Stimulated activated CD4-positive, alpha-beta T cell treated with anti-CD3 and anti-CD28 coated beads, TNF-alpha, amount 100 ng/mL, for 48 hours (primary cell): Measurements from ENCODE around the gene PKD1L1.

ENCODE experiments used
- DNase-seq, 3 donors: peaks; one replicate each; pipeline ENCODE4 v3.0.0-alpha.2; 2020; ENCODE audit warnings: low read depth in 3 of 3

The PKD1L1 gene

GRCh38 chr7:47737601-47738000 lies 210.7 kb downstream of the PKD1L1 start:
- no peak for DNase-seq

- DNase-seq: no peak
Measured at GRCh38 chr7:47735431-47736345, 212.6 kb downstream of the PKD1L1 start.

GRCh38 chr7:47734949-47735291 lies 213.3 kb downstream of the PKD1L1 start:
- no peak for DNase-seq

GRCh38 chr7:47734287-47734948 lies 213.8 kb downstream of the PKD1L1 start:
- no peak for DNase-seq

- no peak for DNase-seq
Measured at GRCh38 chr7:47730142-47730541, 218.1 kb downstream of the PKD1L1 start.

GRCh38 chr7:47726047-47726726 lies 222.1 kb downstream of the PKD1L1 start:
- no peak for DNase-seq

- no peak for DNase-seq
Measured at GRCh38 chr7:47725031-47725780, 223.1 kb downstream of the PKD1L1 start.
